GM23338 (cell line): ENCODE results near the gene C5orf24. TPM values are rescaled to one million over a fixed set of nuclear protein-coding genes. Genes with fewer than 3 reads are reported as not detected.

ENCODE experiments used
- ATAC-seq: fragments of 200-7000 bp; cut with Tn5 transposase; 3 replicates; pipeline ENCODE4 v1.9.1; 2020
- DNase-seq: peaks from one replicate; pipeline ENCODE4 v3.0.0-alpha.2; 2015; ENCODE audit warnings: low spot score
- H2AFZ ChIP-seq: fragments of 200-600 bp; sonication (generic); 2 replicates; pipeline ENCODE4 v1.8.0; 2016; ENCODE audit warnings: antibody characterized with exemption, mild to moderate bottlenecking, moderate library complexity
- H3F3A ChIP-seq: fragments of 200-600 bp; sonication (generic); replicated peaks from 2 replicates; pipeline ENCODE4 v1.8.0; 2017; ENCODE audit warnings: antibody characterized with exemption, mixed run types, low read depth
- H3K27ac ChIP-seq: fragments of 200-600 bp; sonication (generic); 2 replicates; pipeline ENCODE4 v1.6.1; 2016; ENCODE audit warnings: low read depth
- H3K27me3 ChIP-seq: fragments of 200-600 bp; sonication (generic); 2 replicates; pipeline ENCODE4 v1.8.0; 2016; ENCODE audit warnings: mild to moderate bottlenecking, mixed run types, moderate library complexity; ENCODE audit not compliant: insufficient read depth
- H3K36me3 ChIP-seq: fragments of 200-600 bp; sonication (generic); 2 replicates; pipeline ENCODE4 v1.8.0; 2016; ENCODE audit warnings: mild to moderate bottlenecking; ENCODE audit not compliant: insufficient read depth
- H3K4me1 ChIP-seq: fragments of 200-600 bp; sonication (generic); 2 replicates; pipeline ENCODE4 v1.8.0; 2016; ENCODE audit warnings: mild to moderate bottlenecking, moderate library complexity; ENCODE audit not compliant: insufficient read depth
- H3K4me2 ChIP-seq: fragments of 200-600 bp; sonication (generic); 2 replicates; pipeline ENCODE4 v1.7.1; 2017; ENCODE audit warnings: mixed run types
- H3K4me3 ChIP-seq: fragments of 200-600 bp; sonication (generic); 2 replicates; pipeline ENCODE4 v1.6.1; 2016; ENCODE audit warnings: mixed run types
- H3K79me2 ChIP-seq: fragments of 200-600 bp; sonication (generic); replicated peaks from 2 replicates; pipeline ENCODE4 v1.8.0; 2017; ENCODE audit warnings: mild to moderate bottlenecking; ENCODE audit not compliant: insufficient read depth
- H3K9me2 ChIP-seq: fragments of 200-600 bp; sonication (generic); 2 replicates; pipeline ENCODE4 v1.8.0; 2017; ENCODE audit not compliant: insufficient read depth
- H4K20me1 ChIP-seq: fragments of 200-600 bp; sonication (generic); replicated peaks from 2 replicates; pipeline ENCODE4 v1.8.0; 2017; ENCODE audit warnings: mild to moderate bottlenecking; ENCODE audit not compliant: insufficient read depth
- H3K27ac Mint-ChIP-seq: 2 replicates; pipeline ENCODE4 v1.8.0; 2020; ENCODE audit warnings: inconsistent platforms, mild to moderate bottlenecking, moderate library complexity, mixed read lengths
- H3K27me3 Mint-ChIP-seq: 3 replicates; pipeline ENCODE4 v1.8.0; 2022; ENCODE audit warnings: low read depth, mild to moderate bottlenecking, moderate library complexity, mixed read lengths, inconsistent platforms; ENCODE audit not compliant: insufficient read depth, poor library complexity
- H3K36me3 Mint-ChIP-seq: 3 replicates; pipeline ENCODE4 v1.8.0; 2021; ENCODE audit warnings: low read depth, mild to moderate bottlenecking, inconsistent platforms, moderate library complexity, mixed read lengths
- H3K4me1 Mint-ChIP-seq: 3 replicates; pipeline ENCODE4 v1.8.0; 2020; ENCODE audit warnings: mild to moderate bottlenecking, inconsistent platforms, mixed read lengths
- H3K4me3 Mint-ChIP-seq: 3 replicates; pipeline ENCODE4 v1.8.0; 2021; ENCODE audit warnings: moderate library complexity, mild to moderate bottlenecking, inconsistent platforms, mixed read lengths
- H3K9me3 Mint-ChIP-seq: 3 replicates; pipeline ENCODE4 v1.8.0; 2020; ENCODE audit warnings: moderate library complexity, mild to moderate bottlenecking, inconsistent platforms, mixed read lengths
- CREB1 ChIP-seq: fragments of 250-450 bp; sonication (Bioruptor Pico); IDR thresholded peaks from 2 replicates; pipeline ENCODE4 v1.5.0; 2020; ENCODE audit warnings: low read depth, mild to moderate bottlenecking, moderate library complexity
- CTCF ChIP-seq, 2 experiments: fragments of 200-600 bp in 1 of 2; sonication (generic) in 1 of 2; conservative IDR thresholded peaks; 2 replicates each; pipeline versions ENCODE4 v1.5.1 to v1.6.1; 2016 to 2017; ENCODE audit warnings: antibody characterized with exemption in 2 of 2, low read depth in 2 of 2, mild to moderate bottlenecking in 2 of 2, moderate library complexity in 1 of 2
- EZH2 ChIP-seq: fragments of 200-600 bp; sonication (generic); IDR thresholded peaks from one replicate; pipeline ENCODE4 v1.8.0; 2017; ENCODE audit warnings: antibody characterized with exemption, mild to moderate bottlenecking, low read depth; ENCODE audit not compliant: unreplicated experiment
- EZH2phosphoT487 ChIP-seq: fragments of 200-600 bp; sonication (generic); IDR thresholded peaks from one replicate; pipeline ENCODE4 v1.8.1; 2018; ENCODE audit warnings: antibody characterized with exemption; ENCODE audit not compliant: unreplicated experiment
- NANOG ChIP-seq: IDR thresholded peaks from 2 replicates; pipeline ENCODE4 v1.6.1; 2016; ENCODE audit warnings: antibody characterized with exemption, borderline replicate concordance
- POLR2AphosphoS5 ChIP-seq: IDR thresholded peaks from 2 replicates; pipeline ENCODE4 v1.6.1; 2016; ENCODE audit warnings: antibody characterized with exemption, low read depth
- STAT1 ChIP-seq: IDR thresholded peaks from one replicate; pipeline ENCODE4 v1.6.1; 2016; ENCODE audit warnings: antibody characterized with exemption; ENCODE audit not compliant: unreplicated experiment
- ZNF331 ChIP-seq: fragments of 250-450 bp; sonication (Bioruptor Pico); IDR thresholded peaks from 2 replicates; pipeline ENCODE4 v1.5.0; 2020; ENCODE audit warnings: low read depth, mild to moderate bottlenecking, moderate library complexity
- ZNF462 ChIP-seq: fragments of 250-450 bp; sonication (Bioruptor Pico); IDR thresholded peaks from 2 replicates; pipeline ENCODE4 v1.5.0; 2020; ENCODE audit warnings: mild to moderate bottlenecking, moderate library complexity
- polyA plus RNA-seq: library from polyadenylated mRNA; unstranded; fragments of >200 nt; fragmentation: Nextera tagmentation; extraction: Ambion mirVana; gene quantifications from 2 replicates; pipeline ENCODE4 v1.2.1, GENCODE V29; 2016
- total RNA-seq: library from RNA; depleted of rRNA; stranded (reverse); fragments of >200 nt; shearing (Covaris generic); gene quantifications from 2 replicates; pipeline ENCODE4 v1.2.3, GENCODE V29; 2014

C5orf24 gene
- total and polyA plus RNA-seq, 2 experiments from 2014 or later = 14.6 to 21.1 TPM

GRCh38 chr5:134905246-134905996 is 59.7 kb downstream of the C5orf24 start:
- DNase-seq = peak; percentile 71

GRCh38 chr5:134906811-134907210 is 61.0 kb downstream of the C5orf24 start:
- 0 out of 2 replicates have a peak, but pooled peaks cover 1% of the 10 kb centered on the region for H4K20me1 ChIP-seq
- H3F3A ChIP-seq = peaks cover 5% of the 10 kb centered on the region; the same call in 1 of the 2 replicates
- peak overlapping the region; percentile 56; the same call in 1 of the 2 replicates for H3K27ac Mint-ChIP-seq
- no peak overlapping the region for H3K27ac ChIP-seq
- H3K36me3 ChIP-seq = no peaks in the 10 kb centered on the region
- peak overlapping the region; percentile 56 for H3K4me3 Mint-ChIP-seq
- H3K79me2 ChIP-seq = peaks cover 16% of the 10 kb centered on the region
- H3K27me3 Mint-ChIP-seq = peaks cover 11% of the 10 kb centered on the region
- H3K9me3 Mint-ChIP-seq = no peaks in the 10 kb centered on the region
- no peak for ATAC-seq
- no peaks in the 10 kb centered on the region for H3K9me2 ChIP-seq
- H2AFZ ChIP-seq = no peak overlapping the region
- H3K4me2 ChIP-seq = peak overlapping the region; percentile 40; the same call in 1 of the 2 replicates
- H3K27me3 ChIP-seq = no peaks in the 10 kb centered on the region
- H3K4me1 ChIP-seq = peaks cover 10% of the 10 kb centered on the region; the same call in 1 of the 2 replicates
- peaks cover 9% of the 10 kb centered on the region for H3K4me1 Mint-ChIP-seq
- H3K36me3 Mint-ChIP-seq = peaks cover 25% of the 10 kb centered on the region
- DNase-seq = no peak
- 0 out of 2 replicates have a peak overlapping the region, but pooled peaks have one; percentile 61 for H3K4me3 ChIP-seq
- TF ChIP-seq ZNF462 (CRISPR knock-in tag) (no peak), NANOG (no peak), EZH2 (no peak), POLR2AphosphoS5 (no peak), CREB1 (no peak), EZH2phosphoT487 (no peak), ZNF331 (CRISPR knock-in tag) (no peak)

More at GRCh38 chr5:134905246-134905996, 59.7 kb downstream of the C5orf24 start:
- Mint-ChIP-seq H3K36me3 (peaks cover 18% of the 10 kb centered on the region; the same call in 2 of the 3 replicates), H3K4me3 (peak overlapping the region; percentile 96), H3K27ac (peak overlapping the region; percentile 97), H3K4me1 (peaks cover 9% of the 10 kb centered on the region), H3K9me3 (no peaks in the 10 kb centered on the region), H3K27me3 (peaks cover 13% of the 10 kb centered on the region)
- Histone ChIP-seq H3F3A (peaks cover 5% of the 10 kb centered on the region; the same call in 1 of the 2 replicates), H3K9me2 (no peaks in the 10 kb centered on the region), H3K36me3 (no peaks in the 10 kb centered on the region), H4K20me1 (no peaks in the 10 kb centered on the region), H2AFZ (peak overlapping the region; percentile 40), H3K4me3 (peak overlapping the region; percentile 61), H3K79me2 (peaks cover 16% of the 10 kb centered on the region), H3K4me2 (peak overlapping the region; percentile 75), H3K27me3 (no peaks in the 10 kb centered on the region), H3K27ac (peak overlapping the region; percentile 78), H3K4me1 (peaks cover 10% of the 10 kb centered on the region; the same call in 1 of the 2 replicates)
- TF ChIP-seq STAT1 (no peak), CTCF (conservative IDR thresholded peaks at IDR 0.05; ENCODE audit: low read depth in 2 of 2) (peak; percentile 63 to 99)
- peak; percentile 7 for ATAC-seq
